ENCODE results near the gene KIAA0586. TPM values are rescaled to one million over a fixed set of nuclear protein-coding genes. Genes with fewer than 3 reads are reported as not detected.

Gene KIAA0586
- total RNA-seq, 120 experiments from 2014 or later, result 18.8 to 46.5 (median 25.8) TPM

Other genes with a start within 250 kb of the KIAA0586 start
- 100 to 1,000 TPM in 27 of 120 experiments, 10 to 100 TPM in 93; 34.6 to 122 (median 87.5) TPM for gene ACTR10, start 227.6 kb upstream of the KIAA0586 start, total RNA-seq
- 100 to 1,000 TPM in 10 of 120 experiments, 10 to 100 TPM in 110; 45.6 to 146 (median 80.0) TPM for gene PSMA3, start 182.9 kb upstream of the KIAA0586 start, total RNA-seq
- gene ARID4A, start 129.2 kb upstream of the KIAA0586 start, total RNA-seq, result 10 to 100 TPM; 24.5 to 59.8 (median 40.9) TPM
- gene TOMM20L, start 31.8 kb upstream of the KIAA0586 start, total RNA-seq, result 1 to 10 TPM in 3 of 120 experiments, not detected in 117; 1.3 to 1.7 (median 1.4) TPM
- 10 to 100 TPM; 16.1 to 43.0 (median 30.2) TPM for gene TIMM9, start 188 bp upstream of the KIAA0586 start, total RNA-seq
- gene DACT1, start 210.2 kb downstream of the KIAA0586 start, total RNA-seq, result 10 to 100 TPM in 44 of 120 experiments, 1 to 10 TPM in 76; 5.1 to 16.0 (median 9.1) TPM